Type B pancreatic cell (in vitro differentiated cells): ENCODE results near the gene CXXC1. TPM values are rescaled to one million over a fixed set of nuclear protein-coding genes. Genes with fewer than 3 reads are reported as not detected.

Source experiments
- DNase-seq: peaks from one replicate; pipeline ENCODE4 v3.0.0; 2021; ENCODE audit warnings: mixed read lengths; ENCODE audit not compliant: unreplicated experiment; ENCODE audit errors: extremely low spot score
- H3K27ac Mint-ChIP-seq: 2 replicates; pipeline ENCODE4 v1.8.0; 2021; ENCODE audit warnings: mild to moderate bottlenecking, mixed read lengths
- H3K27me3 Mint-ChIP-seq: 2 replicates; pipeline ENCODE4 v1.8.0; 2021; ENCODE audit warnings: mixed read lengths
- H3K36me3 Mint-ChIP-seq: 2 replicates; pipeline ENCODE4 v1.8.0; 2021; ENCODE audit warnings: mixed read lengths
- H3K4me1 Mint-ChIP-seq: one replicate; pipeline ENCODE4 v1.8.0; 2021; ENCODE audit warnings: mixed read lengths; ENCODE audit not compliant: unreplicated experiment
- H3K4me3 Mint-ChIP-seq: 2 replicates; pipeline ENCODE4 v1.8.0; 2021; ENCODE audit warnings: mild to moderate bottlenecking, mixed read lengths
- H3K9me3 Mint-ChIP-seq: 2 replicates; pipeline ENCODE4 v1.8.0; 2021; ENCODE audit warnings: mixed read lengths
- total RNA-seq: library from RNA; stranded (reverse); gene quantifications from 2 replicates; pipeline ENCODE4 v1.2.1, GENCODE V29; 2021; ENCODE audit warnings: low replicate concordance
- TF ChIP-seq, protein P1 (sequence below): fragments of 200-600 bp; sonication (generic); conservative IDR thresholded peaks from 2 replicates; pipeline ENCODE4 v1.5.0; 2021; ENCODE audit warnings: antibody characterized with exemption, mild to moderate bottlenecking

The CXXC1 gene
- total RNA-seq, 1 donor from 2014 or later: 95.1 TPM

DNA sequence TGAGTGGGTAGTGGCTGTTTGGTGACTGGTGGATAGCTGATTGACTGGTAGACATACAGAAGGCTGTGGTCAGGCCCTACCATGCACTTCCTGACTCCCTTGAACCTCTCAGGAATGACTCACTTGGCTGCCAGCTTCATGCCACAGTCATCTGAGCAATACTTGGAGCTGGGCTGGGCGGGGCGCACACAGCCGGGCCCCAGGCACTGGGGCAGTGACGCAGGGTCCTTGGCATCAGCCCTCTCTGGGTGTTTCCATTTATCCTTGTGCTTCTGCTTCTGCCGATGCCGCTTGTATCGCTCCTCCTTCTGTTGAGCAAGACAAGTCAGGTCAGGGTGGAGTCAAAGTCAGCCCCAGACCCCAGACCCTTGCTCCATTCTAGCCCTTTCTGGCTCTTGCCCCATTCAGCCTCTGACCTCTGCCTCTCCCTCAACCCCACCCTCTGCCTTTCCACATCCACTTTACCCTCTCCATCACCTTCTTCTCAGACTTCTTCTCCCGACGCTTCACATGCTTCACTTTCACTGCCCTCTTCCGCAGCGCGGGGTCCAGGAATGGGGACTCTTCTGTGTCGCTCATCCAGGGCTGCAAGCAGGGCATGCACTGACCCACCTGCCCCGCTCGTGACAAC is 3.1 kb downstream of the CXXC1 start:
- TF ChIP-seq, protein P1, sequence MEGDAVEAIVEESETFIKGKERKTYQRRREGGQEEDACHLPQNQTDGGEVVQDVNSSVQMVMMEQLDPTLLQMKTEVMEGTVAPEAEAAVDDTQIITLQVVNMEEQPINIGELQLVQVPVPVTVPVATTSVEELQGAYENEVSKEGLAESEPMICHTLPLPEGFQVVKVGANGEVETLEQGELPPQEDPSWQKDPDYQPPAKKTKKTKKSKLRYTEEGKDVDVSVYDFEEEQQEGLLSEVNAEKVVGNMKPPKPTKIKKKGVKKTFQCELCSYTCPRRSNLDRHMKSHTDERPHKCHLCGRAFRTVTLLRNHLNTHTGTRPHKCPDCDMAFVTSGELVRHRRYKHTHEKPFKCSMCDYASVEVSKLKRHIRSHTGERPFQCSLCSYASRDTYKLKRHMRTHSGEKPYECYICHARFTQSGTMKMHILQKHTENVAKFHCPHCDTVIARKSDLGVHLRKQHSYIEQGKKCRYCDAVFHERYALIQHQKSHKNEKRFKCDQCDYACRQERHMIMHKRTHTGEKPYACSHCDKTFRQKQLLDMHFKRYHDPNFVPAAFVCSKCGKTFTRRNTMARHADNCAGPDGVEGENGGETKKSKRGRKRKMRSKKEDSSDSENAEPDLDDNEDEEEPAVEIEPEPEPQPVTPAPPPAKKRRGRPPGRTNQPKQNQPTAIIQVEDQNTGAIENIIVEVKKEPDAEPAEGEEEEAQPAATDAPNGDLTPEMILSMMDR: no peak
- Mint-ChIP-seq H3K4me3 (peak overlapping the region; percentile 74), H3K9me3 (no peaks in the 10 kb centered on the region), H3K4me1 (peaks cover 33% of the 10 kb centered on the region), H3K27ac (peak overlapping the region; percentile 79), H3K27me3 (no peaks in the 10 kb centered on the region), H3K36me3 (peaks cover 32% of the 10 kb centered on the region)
- no peak for DNase-seq

DNA sequence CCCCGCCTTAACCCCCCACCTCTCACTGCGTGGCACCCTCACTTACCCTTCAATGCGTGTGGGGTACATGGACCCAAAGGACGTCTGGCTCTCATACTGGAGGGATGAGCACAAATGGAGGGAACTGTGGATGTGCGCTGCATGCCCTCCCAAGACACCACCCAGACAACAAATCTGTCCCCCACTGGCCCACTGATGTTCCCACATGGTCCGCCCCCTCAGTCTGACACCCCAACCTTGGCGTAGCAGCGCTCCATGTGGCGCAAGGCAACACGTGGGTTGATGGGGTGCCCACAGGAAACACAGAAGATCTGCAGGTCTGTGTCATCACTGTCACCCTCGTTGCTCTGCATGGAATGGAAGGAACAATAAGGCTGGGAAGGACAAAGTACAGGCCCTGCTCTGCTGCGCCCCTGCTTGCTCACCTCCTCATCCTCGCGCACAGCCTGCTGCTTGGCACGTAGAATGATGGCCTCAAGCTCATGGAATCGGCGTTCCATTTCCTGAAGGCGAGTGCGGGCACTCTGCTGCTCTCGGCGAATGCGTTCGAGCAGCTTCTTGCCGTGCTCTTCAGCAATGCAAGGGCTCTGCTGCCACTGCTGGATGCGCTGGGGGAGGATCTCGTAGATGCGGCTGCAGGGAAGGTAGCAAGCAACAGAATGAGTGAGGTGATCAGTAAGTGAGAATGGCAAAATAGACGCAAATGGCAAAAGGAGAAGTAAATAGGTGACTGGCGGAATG is 3.9 kb downstream of the CXXC1 start:
- Mint-ChIP-seq H3K27ac (peak overlapping the region; percentile 61), H3K4me3 (peak overlapping the region; percentile 74), H3K4me1 (peaks cover 37% of the 10 kb centered on the region), H3K27me3 (no peaks in the 10 kb centered on the region), H3K9me3 (no peaks in the 10 kb centered on the region), H3K36me3 (peaks cover 32% of the 10 kb centered on the region)
- no peak for DNase-seq
- TF ChIP-seq, protein P1: no peak

DNA sequence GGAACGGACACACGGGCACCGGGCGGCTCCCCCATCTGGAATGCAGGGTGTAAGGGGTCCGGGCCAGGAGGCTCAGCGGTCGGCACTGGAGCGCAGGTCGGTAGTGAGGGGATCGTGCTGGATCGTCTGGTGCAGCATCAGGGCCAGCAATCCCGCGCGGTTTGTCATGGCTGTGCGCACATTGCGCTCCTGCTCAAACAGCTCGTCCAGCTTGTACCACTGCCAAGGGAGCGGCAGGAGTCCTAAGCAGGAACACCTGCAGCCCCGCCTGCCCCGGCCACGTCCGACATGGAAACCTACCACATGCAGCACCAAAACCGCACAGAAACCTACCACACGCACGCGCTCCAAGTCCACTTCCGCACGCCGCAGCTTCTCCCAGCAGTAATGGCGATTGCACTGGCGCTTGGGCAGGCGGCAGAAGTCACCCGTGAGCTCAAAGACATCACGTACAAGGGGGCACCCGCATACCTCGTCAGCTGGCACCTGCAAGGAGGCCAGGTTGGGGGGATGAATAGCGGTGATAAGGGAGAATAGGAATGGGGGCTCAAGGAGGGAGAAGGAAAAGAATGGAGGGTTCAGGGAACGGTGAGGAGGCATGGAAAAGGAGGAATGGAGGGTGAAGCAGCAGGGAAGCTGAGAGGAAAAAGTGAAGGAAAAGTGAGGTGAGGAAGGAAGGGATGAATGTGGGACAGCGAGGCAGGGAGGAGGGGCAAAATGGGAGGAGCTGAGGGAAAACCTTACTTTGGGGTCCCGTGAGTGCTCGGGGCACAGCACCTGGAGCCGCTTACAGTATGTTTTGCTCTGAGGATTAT is 4.8 kb downstream of the CXXC1 start:
- H3K9me3 Mint-ChIP-seq: no peaks in the 10 kb centered on the region
- H3K27me3 Mint-ChIP-seq: no peaks in the 10 kb centered on the region
- H3K36me3 Mint-ChIP-seq: peaks cover 32% of the 10 kb centered on the region
- H3K4me3 Mint-ChIP-seq: peak overlapping the region; percentile 35
- peaks cover 37% of the 10 kb centered on the region for H3K4me1 Mint-ChIP-seq
- DNase-seq: no peak
- H3K27ac Mint-ChIP-seq: peak overlapping the region; percentile 59
- TF ChIP-seq, protein P1: no peak

DNA sequence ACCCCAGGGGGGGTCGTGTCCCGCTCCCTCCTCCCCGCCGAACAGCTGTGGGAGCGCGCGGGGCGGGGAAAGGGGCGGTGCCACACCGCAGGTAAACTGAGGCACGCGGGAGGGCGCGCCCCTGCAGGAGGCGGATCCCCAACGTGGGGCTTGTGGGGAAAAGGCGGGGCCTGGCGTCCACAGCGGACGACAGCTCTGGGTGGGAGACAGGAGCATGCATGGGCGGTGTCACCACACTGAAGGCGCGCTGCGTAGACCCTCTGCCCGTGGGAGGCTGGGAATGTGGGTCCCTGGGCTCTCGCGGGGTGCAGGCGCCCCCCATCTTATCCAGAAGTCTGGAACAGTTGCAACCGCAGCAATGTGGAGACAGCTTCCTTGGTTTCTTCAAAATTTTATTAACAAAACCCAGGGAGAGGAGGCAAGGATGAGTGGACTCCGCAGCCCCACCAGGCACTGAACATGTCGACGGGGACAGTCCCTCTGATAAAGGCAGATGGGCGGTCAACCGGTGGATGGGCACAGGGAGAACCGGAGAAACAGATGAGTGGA is 5.4 kb downstream of the CXXC1 start:
- TF ChIP-seq, protein P1: no peak
- H3K27me3 Mint-ChIP-seq: no peaks in the 10 kb centered on the region
- peaks cover 30% of the 10 kb centered on the region for H3K4me1 Mint-ChIP-seq

DNA sequence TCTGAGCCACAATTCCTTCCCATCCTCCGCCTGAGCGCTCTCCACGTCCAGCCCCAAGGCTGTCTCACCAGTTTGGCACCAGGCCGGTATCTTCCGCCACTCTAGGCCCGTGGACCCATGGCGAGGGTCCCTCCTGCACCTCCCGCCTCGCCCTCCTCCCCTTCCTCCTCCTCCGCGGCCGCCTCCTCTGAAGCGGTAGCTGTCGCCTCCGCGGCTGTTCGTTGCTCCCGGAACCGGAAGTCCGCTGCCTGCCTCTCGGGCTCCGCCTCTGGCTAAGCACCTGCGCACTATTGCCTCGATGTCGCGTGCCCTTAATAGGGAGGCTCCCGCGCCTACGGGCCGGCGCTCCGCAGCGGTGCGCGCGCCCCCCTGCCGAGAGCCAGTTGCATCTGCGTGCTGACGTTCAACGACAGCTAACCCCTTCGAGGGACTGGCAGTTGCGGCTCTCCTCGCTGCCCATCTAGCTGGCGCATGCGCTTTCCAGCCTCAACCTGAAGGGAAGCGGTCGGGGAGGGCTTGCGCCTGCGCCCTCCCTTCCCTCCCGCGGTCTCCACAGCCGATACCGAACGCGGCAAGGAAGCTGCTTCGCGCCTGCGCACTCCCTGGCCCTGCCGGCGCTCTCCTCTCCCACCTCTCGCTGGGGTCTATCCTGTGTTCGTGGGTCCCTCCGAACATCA is 6.1 kb downstream of the CXXC1 start, which contains the start of gene MBD1:
Gene MBD1, minus strand, starts transcription at position 229 of the 677 bp plus-strand sequence. CDS start 1,531 bp downstream, outside the sequence.
- H3K9me3 Mint-ChIP-seq: no peaks in the 10 kb centered on the region
- H3K27ac Mint-ChIP-seq: peak within 1 kb of the TSS; percentile 95
- peak; percentile 96 for DNase-seq
- TF ChIP-seq, protein P1: peak; percentile 42
- H3K4me3 Mint-ChIP-seq: peak within 1 kb of the TSS; percentile 98
- peaks cover 26% of the 10 kb centered on the region for H3K4me1 Mint-ChIP-seq
- peaks cover 33% of the 10 kb centered on the region for H3K36me3 Mint-ChIP-seq
- H3K27me3 Mint-ChIP-seq: no peaks in the 10 kb centered on the region

More for the DNA sequence above, 5.4 kb downstream of the CXXC1 start:
- Mint-ChIP-seq H3K36me3 (peaks cover 29% of the 10 kb centered on the region), H3K4me3 (peak overlapping the region; percentile 98), H3K9me3 (no peaks in the 10 kb centered on the region), H3K27ac (peak overlapping the region; percentile 95)
- DNase-seq: no peak
